ENCODE measurements around the gene TRMT11.

The TRMT11 gene

DNA sequence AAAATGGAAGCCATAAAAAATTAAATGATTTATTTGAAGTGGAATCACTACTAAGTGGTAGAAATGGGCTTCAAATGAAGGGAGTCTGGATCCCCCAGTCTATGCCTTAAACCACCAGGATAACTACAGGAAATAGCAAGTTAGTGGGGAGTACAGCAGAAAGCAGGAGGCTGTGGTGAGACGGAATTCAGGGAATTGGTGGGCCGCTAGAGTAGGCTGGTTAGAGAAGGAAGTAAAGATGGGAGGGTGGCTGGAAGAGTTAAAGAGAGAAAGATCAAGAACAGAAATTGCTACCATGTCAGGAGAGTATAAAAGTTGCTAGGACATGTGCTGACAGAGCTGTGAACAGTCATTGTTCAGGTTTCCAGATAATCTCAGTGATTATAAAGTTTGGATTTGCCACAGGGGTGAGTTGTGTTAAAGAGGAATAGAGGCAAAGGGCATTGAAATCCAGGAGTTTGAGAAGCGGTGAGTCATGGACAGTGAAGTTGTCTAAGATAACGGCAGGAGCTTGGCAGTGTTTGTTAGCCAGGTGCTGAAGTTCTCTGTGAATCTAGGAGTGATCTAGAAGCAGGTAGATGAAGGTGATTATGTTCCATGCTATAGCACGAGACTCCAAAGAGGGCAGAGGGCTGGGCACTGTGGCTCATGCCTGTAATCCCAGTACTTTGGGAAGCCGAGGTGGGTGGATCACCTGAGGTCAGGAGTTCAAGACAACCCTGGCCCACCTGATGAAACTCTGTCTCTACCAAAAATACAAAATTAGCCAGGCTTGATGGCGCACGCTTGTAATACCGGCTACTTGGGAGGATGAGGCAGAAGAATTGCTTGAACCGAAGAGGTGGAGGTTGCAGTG, 43.4 kb upstream of the TRMT11 start:
- Histone ChIP-seq H3K36me3 (ENCODE audit: control insufficient read depth, insufficient read depth, low read length) (no peaks in the 10 kb centered on the region), H2AFZ (no peak overlapping the region), H3K27ac (no peak overlapping the region), H3K9me3 (ENCODE audit: control insufficient read depth, low read length) (no peaks in the 10 kb centered on the region), H3K9ac (no peak overlapping the region), H3K27me3 (ENCODE audit: control insufficient read depth, insufficient read depth, low read length) (no peaks in the 10 kb centered on the region), H3K4me3 (ENCODE audit: low read depth, low read length) (no peak overlapping the region), H3K4me2 (ENCODE audit: low read length) (no peak overlapping the region), H3K79me2 (no peaks in the 10 kb centered on the region), H3K4me1 (no peaks in the 10 kb centered on the region)
- TF ChIP-seq, protein P1, sequence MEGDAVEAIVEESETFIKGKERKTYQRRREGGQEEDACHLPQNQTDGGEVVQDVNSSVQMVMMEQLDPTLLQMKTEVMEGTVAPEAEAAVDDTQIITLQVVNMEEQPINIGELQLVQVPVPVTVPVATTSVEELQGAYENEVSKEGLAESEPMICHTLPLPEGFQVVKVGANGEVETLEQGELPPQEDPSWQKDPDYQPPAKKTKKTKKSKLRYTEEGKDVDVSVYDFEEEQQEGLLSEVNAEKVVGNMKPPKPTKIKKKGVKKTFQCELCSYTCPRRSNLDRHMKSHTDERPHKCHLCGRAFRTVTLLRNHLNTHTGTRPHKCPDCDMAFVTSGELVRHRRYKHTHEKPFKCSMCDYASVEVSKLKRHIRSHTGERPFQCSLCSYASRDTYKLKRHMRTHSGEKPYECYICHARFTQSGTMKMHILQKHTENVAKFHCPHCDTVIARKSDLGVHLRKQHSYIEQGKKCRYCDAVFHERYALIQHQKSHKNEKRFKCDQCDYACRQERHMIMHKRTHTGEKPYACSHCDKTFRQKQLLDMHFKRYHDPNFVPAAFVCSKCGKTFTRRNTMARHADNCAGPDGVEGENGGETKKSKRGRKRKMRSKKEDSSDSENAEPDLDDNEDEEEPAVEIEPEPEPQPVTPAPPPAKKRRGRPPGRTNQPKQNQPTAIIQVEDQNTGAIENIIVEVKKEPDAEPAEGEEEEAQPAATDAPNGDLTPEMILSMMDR (IDR thresholded peaks at IDR 0.05) = no peak

DNA sequence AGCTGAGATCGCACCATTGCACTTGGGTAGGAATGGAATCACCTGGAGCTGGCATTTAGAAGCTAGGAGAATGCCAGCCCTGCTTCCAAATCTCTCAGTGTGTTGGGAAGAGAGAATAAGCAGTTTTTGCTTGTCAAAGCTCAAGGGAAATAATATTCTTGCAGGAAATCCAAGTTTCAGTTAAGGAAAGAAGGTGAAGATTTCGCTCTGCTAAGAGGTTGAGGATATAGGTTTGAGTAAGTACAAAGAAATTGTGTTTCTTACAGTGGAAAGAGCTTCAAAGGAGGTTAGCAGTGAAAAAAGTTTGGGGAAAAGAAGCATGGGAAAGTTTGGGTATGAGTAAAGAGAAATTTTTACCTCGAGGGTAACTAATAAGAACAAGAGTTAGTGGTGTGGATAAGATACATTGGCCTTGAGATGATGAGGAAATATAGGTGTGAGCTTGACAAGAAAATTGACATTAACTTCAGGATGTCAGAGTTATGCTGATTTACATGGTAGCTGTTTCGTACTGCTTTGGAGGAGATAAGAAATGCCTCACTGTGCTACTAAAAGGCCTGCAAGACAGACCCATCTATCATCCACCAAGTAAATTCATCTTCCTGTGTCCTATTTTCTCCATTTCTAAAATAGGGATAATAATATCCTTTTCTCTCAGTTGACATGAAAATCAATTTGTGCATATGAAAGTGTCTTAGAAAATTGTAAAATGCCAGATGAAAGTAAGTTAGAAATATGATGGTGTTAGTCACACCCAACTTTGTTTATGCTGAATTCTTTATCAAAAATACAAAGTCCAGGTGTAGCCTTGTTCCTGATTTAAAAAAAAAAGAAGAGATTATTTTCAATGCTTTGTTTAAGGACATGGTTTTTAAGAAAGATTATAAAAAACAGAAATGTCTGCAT, 42.6 kb upstream of the TRMT11 start:
- H3K4me2 ChIP-seq (ENCODE audit: low read length) = no peak overlapping the region
- no peaks in the 10 kb centered on the region for H3K79me2 ChIP-seq
- H3K4me3 ChIP-seq (ENCODE audit: low read depth, low read length) = no peak overlapping the region
- H3K4me1 ChIP-seq = no peaks in the 10 kb centered on the region
- no peak overlapping the region for H3K27ac ChIP-seq
- H2AFZ ChIP-seq = no peak overlapping the region
- no peaks in the 10 kb centered on the region for H3K9me3 ChIP-seq (ENCODE audit: control insufficient read depth, low read length)
- H3K36me3 ChIP-seq (ENCODE audit: control insufficient read depth, insufficient read depth, low read length) = no peaks in the 10 kb centered on the region
- H3K27me3 ChIP-seq (ENCODE audit: control insufficient read depth, insufficient read depth, low read length) = no peaks in the 10 kb centered on the region
- TF ChIP-seq, protein P1 (IDR thresholded peaks at IDR 0.05) = no peak
- no peak overlapping the region for H3K9ac ChIP-seq

DNA sequence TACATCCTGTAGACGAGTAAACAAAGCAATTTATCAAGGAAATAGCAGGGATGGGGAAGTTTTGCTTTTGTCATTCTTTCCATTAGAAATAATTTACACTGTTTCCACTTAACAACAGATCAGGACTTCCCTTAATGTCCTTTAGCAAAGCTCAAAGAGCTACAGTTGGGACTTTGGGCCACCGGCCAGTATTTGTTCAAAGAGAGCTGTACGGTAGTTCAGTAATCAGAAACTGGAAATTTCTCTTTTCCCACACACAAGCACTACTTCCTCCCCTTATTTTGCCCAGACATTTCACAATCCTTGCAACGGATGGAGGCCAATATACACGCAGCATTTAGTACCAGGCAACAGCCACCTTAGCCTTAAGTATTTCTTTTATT, 41.9 kb upstream of the TRMT11 start:
- H3K4me1 ChIP-seq = no peaks in the 10 kb centered on the region
- no peak overlapping the region for H2AFZ ChIP-seq
- H3K27me3 ChIP-seq (ENCODE audit: control insufficient read depth, insufficient read depth, low read length) = no peaks in the 10 kb centered on the region
- H3K36me3 ChIP-seq (ENCODE audit: control insufficient read depth, insufficient read depth, low read length) = no peaks in the 10 kb centered on the region
- TF ChIP-seq, protein P1 (IDR thresholded peaks at IDR 0.05) = no peak
- H3K9ac ChIP-seq = no peak overlapping the region
- no peaks in the 10 kb centered on the region for H3K79me2 ChIP-seq
- H3K4me2 ChIP-seq (ENCODE audit: low read length) = no peak overlapping the region
- no peak overlapping the region for H3K4me3 ChIP-seq (ENCODE audit: low read depth, low read length)
- no peaks in the 10 kb centered on the region for H3K9me3 ChIP-seq (ENCODE audit: control insufficient read depth, low read length)
- H3K27ac ChIP-seq = no peak overlapping the region

DNA sequence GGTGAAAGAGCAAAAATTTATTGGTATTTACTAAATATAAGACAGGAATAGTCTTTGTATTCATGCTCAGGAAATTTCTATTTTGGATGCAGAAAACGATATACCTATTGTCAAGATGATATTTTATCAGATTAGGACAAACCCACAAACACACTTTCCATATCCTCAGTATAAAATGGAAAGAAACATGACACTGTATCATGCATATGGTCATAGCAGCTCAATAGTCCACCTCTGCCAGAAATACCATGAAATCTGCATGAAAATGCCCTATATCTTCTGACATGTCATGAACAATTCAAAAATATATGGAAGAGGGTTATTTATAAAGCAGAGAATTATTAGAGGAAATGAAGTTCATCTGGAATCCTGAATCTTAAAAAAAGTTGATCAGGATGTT, 41.4 kb upstream of the TRMT11 start:
- TF ChIP-seq, protein P1 (IDR thresholded peaks at IDR 0.05) = no peak
- no peak overlapping the region for H3K4me2 ChIP-seq (ENCODE audit: low read length)
- H3K27me3 ChIP-seq (ENCODE audit: control insufficient read depth, insufficient read depth, low read length) = no peaks in the 10 kb centered on the region
- H3K4me3 ChIP-seq (ENCODE audit: low read depth, low read length) = no peak overlapping the region
- no peak overlapping the region for H2AFZ ChIP-seq
- no peaks in the 10 kb centered on the region for H3K36me3 ChIP-seq (ENCODE audit: control insufficient read depth, insufficient read depth, low read length)
- H3K27ac ChIP-seq = no peak overlapping the region
- H3K9ac ChIP-seq = no peak overlapping the region
- H3K9me3 ChIP-seq (ENCODE audit: control insufficient read depth, low read length) = no peaks in the 10 kb centered on the region
- no peaks in the 10 kb centered on the region for H3K4me1 ChIP-seq
- no peaks in the 10 kb centered on the region for H3K79me2 ChIP-seq

All from parathyroid adenoma (tissue), 2 donors.